ENCODE measurements around the gene KCNN1.

GRCh38 chr19:17950310-17951156 is 16.4 kb upstream of the KCNN1 start:
- no peak for TF ChIP-seq POLR2A (IDR thresholded peaks at IDR 0.05)
- TF ChIP-seq CTCF (IDR thresholded peaks at IDR 0.05) = no peak

Measured in lower leg skin (tissue), 3 donors.